Activated T-helper 1 cell treated with anti-CD3 and anti-CD28 coated beads, Interleukin-2, amount 50 U/mL, for 16 hours (primary cell): ENCODE measurements around the gene FUT2.

Experiments
- DNase-seq, 2 donors: peaks; one replicate each; pipeline ENCODE4 v3.0.0-alpha.2; 2020; ENCODE audit warnings: low read depth in 1 of 2, low spot score in 1 of 2

The FUT2 gene

GRCh38 chr19:48724796-48725753 is 29.3 kb downstream of the FUT2 start:
- no peak for DNase-seq

- no peak for DNase-seq
Measured at GRCh38 chr19:48726556-48726955, 30.8 kb downstream of the FUT2 start.

- DNase-seq: no peak
Measured at GRCh38 chr19:48728911-48729664, 33.3 kb downstream of the FUT2 start.

GRCh38 chr19:48731452-48731851 is 35.7 kb downstream of the FUT2 start:
- DNase-seq: no peak

- no peak for DNase-seq
Measured at GRCh38 chr19:48734625-48735024, 38.9 kb downstream of the FUT2 start.

GRCh38 chr19:48735031-48735615 is 39.4 kb downstream of the FUT2 start:
- no peak for DNase-seq

- DNase-seq: no peak
Measured at GRCh38 chr19:48737360-48737998, 41.7 kb downstream of the FUT2 start.

- peak; percentile 90 to 92 for DNase-seq
Measured at GRCh38 chr19:48738557-48739403, 43.0 kb downstream of the FUT2 start.

- DNase-seq: no peak
Measured at GRCh38 chr19:48739404-48740163, 43.8 kb downstream of the FUT2 start.

GRCh38 chr19:48740164-48740972 is 44.6 kb downstream of the FUT2 start, which contains the start of gene RASIP1:
Gene RASIP1 (minus strand): TSS chr19:48740610. CDS start chr19:48740282, 328 bp downstream.
- no peak for DNase-seq

GRCh38 chr19:48741129-48741999 is 45.6 kb downstream of the FUT2 start:
- no peak for DNase-seq

- no peak for DNase-seq
Measured at GRCh38 chr19:48742096-48742495, 46.3 kb downstream of the FUT2 start.

GRCh38 chr19:48745208-48745995 is 49.6 kb downstream of the FUT2 start:
- no peak for DNase-seq

- no peak for DNase-seq
Measured at GRCh38 chr19:48746110-48746509, 50.3 kb downstream of the FUT2 start.

- DNase-seq: no peak
Measured at GRCh38 chr19:48746738-48747575, 51.2 kb downstream of the FUT2 start, which contains the start of gene IZUMO1. Gene IZUMO1 (minus strand): TSS chr19:48746909. CDS start chr19:48745859, 1,050 bp downstream.
